Sigmoid colon (tissue), 7 donors: ENCODE results near the gene COX6A1. TPM values are rescaled to one million over a fixed set of nuclear protein-coding genes. Genes with fewer than 3 reads are reported as not detected.

Source experiments
- DNase-seq: peaks from one replicate; pipeline ENCODE4 v3.0.0-alpha.2; 2019
- H3K27ac ChIP-seq, 4 donors: fragments of 200-600 bp; sonication (generic); one replicate each; pipeline ENCODE4 v1.5.1; 2016 to 2019; ENCODE audit warnings: mild to moderate bottlenecking in 1 of 4
- H3K27me3 ChIP-seq, 3 donors: fragments of 200-600 bp; sonication (generic); one replicate each; pipeline ENCODE4 v1.5.1; 2019; ENCODE audit warnings: mild to moderate bottlenecking in 1 of 3
- H3K36me3 ChIP-seq, 4 donors: fragments of 200-600 bp; sonication (generic); one replicate each; pipeline ENCODE4 v1.5.1; 2016 to 2019
- H3K4me1 ChIP-seq, 4 donors: fragments of 200-600 bp; sonication (generic); one replicate each; pipeline ENCODE4 v1.5.1; 2017 to 2019
- H3K4me3 ChIP-seq, 4 donors: fragments of 200-600 bp; sonication (generic); one replicate each; pipeline ENCODE4 v1.5.1; 2017 to 2019; ENCODE audit warnings: mild to moderate bottlenecking in 2 of 4, moderate library complexity in 1 of 4
- H3K9me3 ChIP-seq, 4 donors: fragments of 200-600 bp in 3 of 4; sonication (generic) in 3 of 4; one replicate each; pipeline versions ENCODE4 v1.5.1 to v1.6.1; 2013 to 2019
- CTCF ChIP-seq, 4 experiments: fragments of 450-650 bp in 3 of 4; fragments of 200-600 bp in 1 of 4; IDR thresholded peaks; one replicate each; pipeline ENCODE4 v1.5.1; 2016 to 2019; ENCODE audit warnings: antibody characterized with exemption in 4 of 4, mild to moderate bottlenecking in 3 of 4, moderate library complexity in 2 of 4
- EP300 ChIP-seq, 4 donors: sonication (generic); formaldehyde crosslinking; IDR thresholded peaks; one replicate each; pipeline ENCODE4 v1.6.1; 2017; ENCODE audit warnings: antibody characterized with exemption in 4 of 4
- POLR2A ChIP-seq, 2 donors: fragments of 450-650 bp; IDR thresholded peaks; one replicate each; pipeline ENCODE4 v1.6.1; 2016; ENCODE audit warnings: antibody characterized with exemption in 2 of 2, mild to moderate bottlenecking in 2 of 2, moderate library complexity in 2 of 2
- POLR2AphosphoS5 ChIP-seq, 4 donors: sonication (generic); formaldehyde crosslinking; IDR thresholded peaks; one replicate each; pipeline ENCODE4 v1.6.1; 2017; ENCODE audit warnings: antibody characterized with exemption in 4 of 4
- WGBS, 2 donors: extraction: QIAGEN DNeasy Blood & Tissue Kit; methylation state at CpG; one replicate each; pipeline ENCODE4 v1.1.7; 2013; 5-methylcytosine and 5-hydroxymethylcytosine counted together
- intact Hi-C: fragments of 100-400 bp; cut with DNase I; formaldehyde crosslinking; loops from one replicate; pipeline ENCODE4 v1.15.1; 2023
- polyA plus RNA-seq, 3 donors: library from polyadenylated mRNA; stranded (reverse); fragments of 200-250 nt; gene quantifications; one replicate each; pipeline ENCODE4 v1.2.3, GENCODE V29; 2013
- total RNA-seq, 4 donors: library from RNA; depleted of rRNA; stranded (reverse); fragments of >200 nt; gene quantifications; one replicate each; pipeline ENCODE4 v1.1.0, GENCODE V29; 2016
- donor health status: healthy with polysubstance abuse.
- donor health status: Bipolar disorder and iron deficiency.
- donor health status: healthy.

COX6A1 gene
- total and polyA plus RNA-seq, 7 donors, result 432 to 1,413 (median 633) TPM

GRCh38 chr12:120472521-120472920, 34.6 kb downstream of the COX6A1 start:
- no peak for TF ChIP-seq POLR2A (IDR thresholded peaks at IDR 0.05)
- TF ChIP-seq CTCF (IDR thresholded peaks at IDR 0.05), result no peak
- TF ChIP-seq EP300 (IDR thresholded peaks at IDR 0.05), result no peak
- TF ChIP-seq POLR2AphosphoS5 (IDR thresholded peaks at IDR 0.05), result no peak
- no peaks in the 10 kb centered on the region for H3K36me3 ChIP-seq
- H3K27me3 ChIP-seq, result no peaks in the 10 kb centered on the region
- intact Hi-C loops, result no loop called here
- DNase-seq, result no peak
- no peak overlapping the region for H3K27ac ChIP-seq
- no peaks in the 10 kb centered on the region for H3K9me3 ChIP-seq
- no peak overlapping the region for H3K4me3 ChIP-seq
- H3K4me1 ChIP-seq, result peaks cover 0 to 24% (median 15%) of the 10 kb centered on the region in 4 donors

- 63 to 81% methylated on average over 6 of the region's 6 CpGs for WGBS, 2 donors
- Histone ChIP-seq H3K4me1 (peaks cover 0 to 14% (median 10%) of the 10 kb centered on the region in 4 donors), H3K36me3 (no peaks in the 10 kb centered on the region), H3K4me3 (no peak overlapping the region), H3K9me3 (no peaks in the 10 kb centered on the region), H3K27me3 (no peaks in the 10 kb centered on the region), H3K27ac (no peak overlapping the region)
- intact Hi-C loops, result no loop called here
- DNase-seq, result no peak
- TF ChIP-seq EP300 (IDR thresholded peaks at IDR 0.05) (no peak), CTCF (IDR thresholded peaks at IDR 0.05) (no peak), POLR2A (IDR thresholded peaks at IDR 0.05) (no peak), POLR2AphosphoS5 (IDR thresholded peaks at IDR 0.05) (no peak)
Observed at GRCh38 chr12:120473807-120474615, 36.1 kb downstream of the COX6A1 start.

GRCh38 chr12:120474616-120474960, 36.7 kb downstream of the COX6A1 start:
- intact Hi-C loops, result no loop called here
- peaks cover 0 to 14% (median 10%) of the 10 kb centered on the region in 4 donors for H3K4me1 ChIP-seq
- H3K4me3 ChIP-seq, result no peak overlapping the region
- no peaks in the 10 kb centered on the region for H3K27me3 ChIP-seq
- 9 to 32% methylated on average over 2 of the region's 2 CpGs for WGBS, 2 donors
- no peaks in the 10 kb centered on the region for H3K9me3 ChIP-seq
- TF ChIP-seq POLR2AphosphoS5 (IDR thresholded peaks at IDR 0.05) (no peak), CTCF (IDR thresholded peaks at IDR 0.05) (no peak), POLR2A (IDR thresholded peaks at IDR 0.05) (no peak), EP300 (IDR thresholded peaks at IDR 0.05) (no peak)
- no peak overlapping the region for H3K27ac ChIP-seq
- no peak for DNase-seq
- no peaks in the 10 kb centered on the region for H3K36me3 ChIP-seq

- intact Hi-C loops, result no loop called here
- no peaks in the 10 kb centered on the region for H3K9me3 ChIP-seq
Observed at GRCh38 chr12:120475643-120476042, 37.7 kb downstream of the COX6A1 start.

More at GRCh38 chr12:120475643-120476042, 37.7 kb downstream of the COX6A1 start:
- Histone ChIP-seq H3K27me3 (no peaks in the 10 kb centered on the region), H3K4me3 (no peak overlapping the region), H3K36me3 (no peaks in the 10 kb centered on the region), H3K4me1 (peaks cover 0 to 6% (median 3%) of the 10 kb centered on the region in 4 donors), H3K27ac (no peak overlapping the region)
- DNase-seq, result no peak
- 92 to 100% methylated on average over 1 of the region's 1 CpG for WGBS, 2 donors
- no peak for TF ChIP-seq CTCF (IDR thresholded peaks at IDR 0.05)
- TF ChIP-seq EP300 (IDR thresholded peaks at IDR 0.05), result no peak
- no peak for TF ChIP-seq POLR2AphosphoS5 (IDR thresholded peaks at IDR 0.05)
- no peak for TF ChIP-seq POLR2A (IDR thresholded peaks at IDR 0.05)
